K562 (cell line): Measurements from ENCODE around the gene DEPP1. TPM values are rescaled to one million over a fixed set of nuclear protein-coding genes. Genes with fewer than 3 reads are reported as not detected.
A peak's percentile ranks its signal among the peaks of the same experiment; 100 is the strongest.

Experiments used
- ATAC-seq: fragments of 200-7000 bp; cut with Tn5 transposase; 3 replicates; pipeline ENCODE4 v1.9.1; 2020; ENCODE audit warnings: moderate library complexity
- BruUV-seq: library from RNA; stranded (reverse); fragments of 400-500 nt; replicated peaks from 2 replicates; lab custom pipeline; 2021; lab: Mats Ljungman, UMichigan
- CTCF ChIA-PET: fragments of 300-600 bp; formaldehyde crosslinking; extraction: SDS; loops from one replicate; lab custom pipeline; 2021; ENCODE audit warnings: low intra/inter-chr PET ratio; lab: Yijun Ruan, JAX
- POLR2A ChIA-PET: fragments of 300-600, 350-650 bp; sonication (Branson Sonifier 250); formaldehyde crosslinking; extraction: SDS; loops from one replicate; lab custom pipeline; 2021; ENCODE audit warnings: antibody characterized with exemption, inconsistent platforms; lab: Yijun Ruan, JAX
- DNase-seq, 4 experiments: peaks; one replicate each; pipeline versions ENCODE4 v3.0.0 to v3.0.0-alpha.2; 2011 to 2018; ENCODE audit warnings: low spot score in 3 of 4, mixed read lengths in 3 of 4; ENCODE audit errors: extremely low read depth in 1 of 4
- FAIRE-seq: peaks from 2 replicates; lab custom pipeline; 2011; peaks lifted over from hg19 to GRCh38; lab: Jason Lieb, UNC
- H2AFZ ChIP-seq: 2 replicates; pipeline ENCODE4 v1.6.0; 2011; ENCODE audit warnings: low read depth, low read length, control low read depth, inconsistent platforms
- H3K27ac ChIP-seq: fragments of 200-600 bp; 3 replicates; pipeline ENCODE4 v1.8.0; 2011; ENCODE audit warnings: low read depth, mild to moderate bottlenecking, control low read depth, inconsistent platforms, low read length, moderate library complexity, mixed read lengths; ENCODE audit errors: extremely low read depth
- H3K27me3 ChIP-seq, 2 experiments: fragments of 300-600 bp in 1 of 2; 2 replicates in 1 of 2; 3 replicates in 1 of 2; pipeline versions ENCODE4 v1.6.0 to v1.8.0; 2011; ENCODE audit warnings: inconsistent platforms in 2 of 2, low read length in 2 of 2, mild to moderate bottlenecking in 1 of 2, mixed read lengths in 1 of 2, moderate library complexity in 1 of 2; ENCODE audit not compliant: control insufficient read depth in 2 of 2, insufficient read depth in 2 of 2
- H3K36me3 ChIP-seq: fragments of 300-600 bp; 3 replicates; pipeline ENCODE4 v1.8.0; 2011; ENCODE audit warnings: mild to moderate bottlenecking, low read length, inconsistent platforms; ENCODE audit not compliant: control insufficient read depth, insufficient read depth
- H3K4me1 ChIP-seq, 2 experiments: fragments of 200-600 bp in 1 of 2; replicated peaks in 1 of 2; 2 replicates in 1 of 2; 3 replicates in 1 of 2; pipeline versions ENCODE4 v1.5.1 to v1.8.0; 2011; ENCODE audit warnings: inconsistent platforms in 2 of 2, low read length in 2 of 2, mild to moderate bottlenecking in 1 of 2, mixed read lengths in 1 of 2, moderate library complexity in 1 of 2; ENCODE audit not compliant: control insufficient read depth in 2 of 2, insufficient read depth in 2 of 2
- H3K4me2 ChIP-seq: 2 replicates; pipeline ENCODE4 v1.6.1; 2011; ENCODE audit warnings: low read length, control low read depth, inconsistent platforms, mixed read lengths; ENCODE audit not compliant: insufficient read depth
- H3K4me3 ChIP-seq: fragments of 200-600 bp; sonication (generic), shearing (Covaris generic); 2 replicates; pipeline ENCODE4 v1.5.1; 2016; ENCODE audit warnings: control low read depth, inconsistent platforms
- H3K79me2 ChIP-seq: fragments of 200-600 bp; 3 replicates; pipeline ENCODE4 v1.8.0; 2011; ENCODE audit warnings: low read length, inconsistent platforms; ENCODE audit not compliant: control insufficient read depth, insufficient read depth
- H3K9ac ChIP-seq, 2 experiments: 2 replicates each; pipeline versions ENCODE4 v1.6.0 to v1.6.1; 2011; ENCODE audit warnings: low read depth in 2 of 2, low read length in 2 of 2, control low read depth in 1 of 2, inconsistent platforms in 1 of 2, mild to moderate bottlenecking in 1 of 2, mixed read lengths in 1 of 2; ENCODE audit not compliant: insufficient read depth in 1 of 2
- H3K9me1 ChIP-seq: one replicate; pipeline ENCODE4 v1.6.0; 2011; ENCODE audit warnings: inconsistent platforms, mild to moderate bottlenecking, low read length, moderate library complexity; ENCODE audit not compliant: control insufficient read depth, insufficient read depth
- H3K9me3 ChIP-seq: replicated peaks from 2 replicates; pipeline ENCODE4 v1.5.1; 2011; ENCODE audit warnings: low read depth, low read length, inconsistent platforms; ENCODE audit not compliant: control insufficient read depth, insufficient read depth
- H4K20me1 ChIP-seq: replicated peaks from 2 replicates; pipeline ENCODE4 v1.6.1; 2011; ENCODE audit warnings: low read length, inconsistent platforms, mixed read lengths; ENCODE audit not compliant: control insufficient read depth, insufficient read depth
- ARID1B ChIP-seq: fragments of 450-650 bp; IDR thresholded peaks from 2 replicates; pipeline ENCODE4 v1.6.1; 2016; ENCODE audit warnings: antibody characterized with exemption, mild to moderate bottlenecking, inconsistent platforms
- ATF4 ChIP-seq: fragments of 450-650 bp; formaldehyde crosslinking; IDR thresholded peaks from 2 replicates; pipeline ENCODE4 v1.4.0; 2022; ENCODE audit warnings: mild to moderate bottlenecking, moderate library complexity
- ATF7 ChIP-seq: fragments of 450-650 bp; IDR thresholded peaks from 2 replicates; pipeline ENCODE4 v1.7.1; 2014; ENCODE audit warnings: mild to moderate bottlenecking, moderate library complexity
- BHLHE40 ChIP-seq: IDR thresholded peaks from 2 replicates; pipeline ENCODE4 v1.6.1; 2011; ENCODE audit warnings: low read length, improper control_type of control experiment
- BRCA1 ChIP-seq, 2 experiments: fragments of 450-650 bp in 1 of 2; sonication (generic) in 1 of 2; formaldehyde crosslinking in 1 of 2; IDR thresholded peaks; 2 replicates each; pipeline versions ENCODE4 v1.5.0 to v1.6.1; 2017 to 2020; ENCODE audit warnings: mild to moderate bottlenecking in 1 of 2, missing genetic modification reagents in 1 of 2
- FOXA3 ChIP-seq, 2 experiments: fragments of 450-650 bp in 1 of 2; sonication (generic) in 1 of 2; formaldehyde crosslinking; IDR thresholded peaks in 1 of 2; conservative IDR thresholded peaks in 1 of 2; 2 replicates each; pipeline versions ENCODE4 v1.4.0 to v1.8.0; 2020 to 2022; ENCODE audit warnings: mild to moderate bottlenecking in 2 of 2, missing genetic modification reagents in 1 of 2
- FOXJ2 ChIP-seq: fragments of 200-800 bp; sonication (Bioruptor generic); IDR thresholded peaks from 2 replicates; pipeline ENCODE4 v1.6.1; 2016; ENCODE audit warnings: missing genetic modification characterization, missing compliant biosample characterization
- FUS ChIP-seq: fragments of 200-400 bp; formaldehyde crosslinking; optimal IDR thresholded peaks from 2 replicates; pipeline ENCODE3; 2017; ENCODE audit warnings: low read depth, low read length
- GATA2 ChIP-seq: sonication (generic); formaldehyde crosslinking; IDR thresholded peaks from 2 replicates; pipeline ENCODE4 v1.4.0; 2020; ENCODE audit warnings: mild to moderate bottlenecking, missing genetic modification reagents
- HDAC2 ChIP-seq: fragments of 450-650 bp; IDR thresholded peaks from 2 replicates; pipeline ENCODE4 v1.6.1; 2016; ENCODE audit warnings: mild to moderate bottlenecking
- MEF2D ChIP-seq: conservative IDR thresholded peaks from 2 replicates; pipeline ENCODE4 v1.6.1; 2016; ENCODE audit warnings: low read depth, missing genetic modification characterization, missing compliant biosample characterization
- NRF1 ChIP-seq, 2 experiments: fragments of 450-650 bp; IDR thresholded peaks in 1 of 2; conservative IDR thresholded peaks in 1 of 2; 2 replicates each; pipeline ENCODE4 v1.6.1; 2014; ENCODE audit warnings: mild to moderate bottlenecking in 2 of 2
- PCBP1 ChIP-seq: fragments of 200-400 bp; formaldehyde crosslinking; IDR thresholded peaks from 2 replicates; pipeline ENCODE4 v1.6.1; 2018; ENCODE audit warnings: mild to moderate bottlenecking, low read depth, low read length; ENCODE audit not compliant: poor library complexity, severe bottlenecking
- SMAD4 ChIP-seq: fragments of 250-450 bp; sonication (Bioruptor Pico); conservative IDR thresholded peaks from 2 replicates; pipeline ENCODE4 v1.8.0; 2021; ENCODE audit warnings: inconsistent platforms, mild to moderate bottlenecking, moderate library complexity
- TAL1 ChIP-seq: fragments of 450-650 bp; IDR thresholded peaks from 2 replicates; pipeline ENCODE4 v1.6.1; 2016; ENCODE audit warnings: mild to moderate bottlenecking
- TEAD1 ChIP-seq, 2 experiments: fragments of 450-650 bp in 1 of 2; sonication (generic) in 1 of 2; formaldehyde crosslinking; IDR thresholded peaks; 2 replicates each; pipeline versions ENCODE4 v1.4.0 to v1.8.0; 2020 to 2022; ENCODE audit warnings: mild to moderate bottlenecking in 2 of 2, missing genetic modification reagents in 1 of 2
- TRIM24 ChIP-seq, 2 experiments: fragments of 450-650 bp; IDR thresholded peaks; 2 replicates each; pipeline ENCODE4 v1.6.1; 2016
- ZNF23 ChIP-seq: fragments of 250-450 bp; sonication (Bioruptor Pico); IDR thresholded peaks from 2 replicates; pipeline ENCODE4 v1.4.0; 2020; ENCODE audit warnings: mild to moderate bottlenecking
- ZNF277 ChIP-seq: fragments of 250-450 bp; sonication (Bioruptor Pico); IDR thresholded peaks from 2 replicates; pipeline ENCODE4 v1.8.0; 2022; ENCODE audit warnings: inconsistent platforms, mild to moderate bottlenecking, moderate library complexity, borderline replicate concordance
- ZNF584 ChIP-seq: fragments of 200-800 bp; sonication (Bioruptor generic); IDR thresholded peaks from 2 replicates; pipeline ENCODE4 v1.6.1; 2016; ENCODE audit warnings: low read depth, mild to moderate bottlenecking, missing genetic modification characterization, missing compliant biosample characterization
- WGBS: fragments of 100-300 bp; shearing (Covaris generic); methylation state at CpG from one replicate; pipeline ENCODE4 v1.1.6; 2016; ENCODE audit warnings: low coverage, mixed read lengths; ENCODE audit not compliant: insufficient coverage; ENCODE audit errors: missing lambda C conversion rate; 5-methylcytosine and 5-hydroxymethylcytosine counted together
- in situ Hi-C: fragments of 300-500 bp; cut with MboI; formaldehyde crosslinking; loops from 4 replicates; pipeline ENCODE4 v1.15.0; 2018; ENCODE audit warnings: inconsistent platforms, mixed read lengths
- intact Hi-C: fragments of 100-400 bp; cut with micrococcal nuclease; formaldehyde crosslinking; loops from 2 replicates; pipeline ENCODE4 v1.14.2; 2022
- polyA plus RNA-seq, 8 experiments: library from polyadenylated mRNA; depleted of rRNA in 4 of 8; stranded (reverse) in 5 of 8; unstranded in 3 of 8; fragments of >200 nt; fragmentation: Nextera tagmentation in 2 of 8; fragmentation: Illumina TruSeq in 1 of 8; extraction: Ambion mirVana in 2 of 8; extraction: Trizol in 1 of 8; gene quantifications; 2 replicates each; pipeline versions ENCODE4 v1.2.1 to v1.2.3, GENCODE V29; 2011 to 2014; ENCODE audit warnings: inconsistent platforms in 1 of 8, missing spikeins in 1 of 8
- total RNA-seq, 7 experiments: library from RNA; depleted of rRNA in 6 of 7; stranded (reverse); fragments of >200 nt in 6 of 7; fragmentation: Illumina TruSeq in 2 of 7; extraction: Trizol in 2 of 7; gene quantifications; 2 replicates each; pipeline versions ENCODE4 v1.2.1 to v1.2.3, GENCODE V29; 2011 to 2021; ENCODE audit warnings: low replicate concordance in 1 of 7

The DEPP1 gene
- total and polyA plus RNA-seq, 9 of the 15 experiments (the other 6 are each of a cell fraction or from before 2014, with no cell fraction given), result 0.04 to 0.54 (median 0.20) TPM; not detected in 1

- Histone ChIP-seq H3K79me2 (no peaks in the 10 kb centered on the region), H3K4me3 (no peak overlapping the region), H3K4me1 (peaks cover 17 to 34% of the 10 kb centered on the region in 2 experiments), H3K9ac (no peak overlapping the region), H3K4me2 (no peak overlapping the region), H3K36me3 (no peaks in the 10 kb centered on the region), H2AFZ (no peak overlapping the region), H3K9me3 (no peaks in the 10 kb centered on the region), H3K27me3 (peaks cover 14 to 38% of the 10 kb centered on the region in 2 experiments), H4K20me1 (0 out of 2 replicates have a peak, but pooled peaks cover 3% of the 10 kb centered on the region), H3K9me1 (no peaks in the 10 kb centered on the region), H3K27ac (no peak overlapping the region)
- FAIRE-seq (no peak), DNase-seq (no peak), ATAC-seq (no peak)
- 15% methylated on average over 9 of the region's 9 CpGs for WGBS
- in situ Hi-C loops (no loop called here), intact Hi-C loops (no loop called here)
- POLR2A ChIA-PET, result no interaction called here
- no TSS peak for BruUV-seq
- CTCF ChIA-PET, result no interaction called here
- TF ChIP-seq GATA2 (0 out of 2 replicates have a peak, but pooled peaks have one; percentile 8), ZNF277 (CRISPR knock-in tag) (no peak), FUS (no peak), ATF7 (peak; percentile 66), FOXA3 (CRISPR knock-in tag; conservative IDR thresholded peaks at IDR 0.05 in 1 of 2, IDR thresholded peaks at IDR 0.05 in 1 of 2) (peak in 1 of 2 experiments; percentile 52; a peak in 2 of 4 replicates), SMAD4 (peak; percentile 54), BHLHE40 (no peak), BRCA1 (IDR thresholded peaks at IDR 0.05) (no peak), BRCA1 (CRISPR knock-in tag; IDR thresholded peaks at IDR 0.05) (no peak), TEAD1 (CRISPR knock-in tag; IDR thresholded peaks at IDR 0.05) (peak in 1 of 2 experiments; percentile 70; a peak in 1 of 4 replicates), TRIM24 (IDR thresholded peaks at IDR 0.05) (peak in 1 of 2 experiments; percentile 11; a peak in 1 of 4 replicates), TAL1 (peak; percentile 76), ARID1B (peak; percentile 67; the same call in 1 of the 2 replicates), ATF4 (peak; percentile 69; the same call in 1 of the 2 replicates), FOXJ2 (tag) (peak; percentile 91), ZNF584 (CRISPR knock-in tag) (0 out of 2 replicates have a peak, but pooled peaks have one; percentile 30), PCBP1 (no peak), MEF2D (peak; percentile 75; the same call in 1 of the 2 replicates), ZNF23 (CRISPR knock-in tag) (no peak), HDAC2 (peak; percentile 56; the same call in 1 of the 2 replicates), NRF1 (conservative IDR thresholded peaks at IDR 0.05 in 1 of 2, IDR thresholded peaks at IDR 0.05 in 1 of 2) (0 out of 4 replicates have a peak, but pooled peaks of 1 of the 2 experiments have one; percentile 27)
Observed at GRCh38 chr10:44985175-44985681, 6.6 kb upstream of the DEPP1 start.
